ENCODE data around the gene ITGA5. TPM values are rescaled to one million over a fixed set of nuclear protein-coding genes. Genes with fewer than 3 reads are reported as not detected.

Gene ITGA5
- total RNA-seq, 1 experiment from 2014 or later, result 107 TPM

DNA sequence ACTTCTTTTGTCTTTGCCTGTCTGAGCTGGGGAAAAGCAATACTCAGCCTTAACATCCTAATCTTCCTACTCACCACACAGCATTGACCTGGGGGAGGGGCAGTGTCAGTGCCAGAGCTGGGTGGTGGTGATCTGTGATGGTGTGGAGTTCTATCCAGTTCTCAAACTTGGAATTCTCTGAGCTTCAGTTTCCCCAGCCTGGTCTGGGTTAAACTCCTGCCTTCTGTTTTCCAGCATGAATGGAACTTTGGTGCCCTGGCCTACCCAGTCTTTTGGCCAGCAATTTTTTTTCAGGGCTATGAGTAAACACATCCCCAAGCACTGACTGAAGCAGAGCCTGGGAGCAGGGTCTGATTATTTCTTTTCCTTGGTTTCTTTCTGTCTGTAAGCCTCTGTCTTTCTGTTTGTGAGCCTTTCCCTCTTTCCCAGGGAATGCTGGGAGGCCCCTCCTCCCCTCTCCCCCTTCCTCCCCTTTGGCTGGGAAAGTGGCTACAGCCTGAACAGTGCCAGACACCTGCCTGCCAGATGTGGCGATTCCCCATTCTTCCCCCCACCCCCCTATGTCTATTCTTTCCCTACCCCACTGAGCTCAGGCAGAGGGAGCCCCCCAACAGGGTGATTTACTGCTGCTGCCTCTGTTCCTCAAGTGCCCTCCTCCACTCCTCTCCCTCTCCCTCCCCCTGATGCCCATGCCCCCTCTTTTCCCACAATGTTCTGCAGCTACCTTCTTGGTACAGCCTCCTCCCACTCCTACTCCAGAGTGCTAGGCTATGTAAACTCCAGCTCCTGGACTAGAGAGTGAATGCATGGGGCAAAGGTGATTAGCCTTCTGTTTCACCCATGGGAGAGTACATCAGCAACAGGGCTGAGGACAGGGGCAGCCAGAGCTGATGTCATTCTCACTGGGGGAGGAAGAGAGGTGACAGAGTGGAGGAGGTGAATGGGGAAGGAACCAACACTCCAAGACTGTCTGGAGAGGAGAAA is 65.9 kb downstream of the ITGA5 start:
- peak; percentile 45 for DNase-seq (ENCODE audit: low read depth)

- peak; percentile 86 for DNase-seq (ENCODE audit: low read depth)
These were observed 67.0 kb downstream of the ITGA5 start for GRCh38 chr12:54352022-54352531.

- no peak for DNase-seq (ENCODE audit: low read depth)
These were observed 67.7 kb downstream of the ITGA5 start for GRCh38 chr12:54351341-54351740.

GRCh38 chr12:54350743-54351142 is 68.3 kb downstream of the ITGA5 start:
- DNase-seq (ENCODE audit: low read depth), result no peak

DNA sequence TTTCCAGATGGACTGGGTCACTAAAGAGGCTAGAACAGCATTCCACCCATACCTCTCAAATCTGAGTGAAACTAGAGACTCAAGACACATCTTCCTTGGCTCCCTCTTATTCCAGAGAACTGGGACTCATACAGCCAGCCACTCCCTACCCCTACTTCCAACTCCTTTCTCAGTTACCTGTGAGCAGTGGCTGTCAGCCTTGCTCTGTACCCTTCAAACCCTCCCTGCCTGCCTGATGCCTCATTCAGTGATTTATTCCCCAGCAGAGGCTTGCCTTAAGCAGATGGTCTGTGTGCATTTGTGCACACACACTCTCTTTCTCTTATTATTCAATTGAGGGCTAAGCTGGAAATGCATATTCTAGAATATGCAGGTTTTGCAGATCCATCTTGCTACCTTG is 69.4 kb downstream of the ITGA5 start:
- no peak for DNase-seq (ENCODE audit: low read depth)

GRCh38 chr12:54349036-54349435 is 70.0 kb downstream of the ITGA5 start:
- DNase-seq (ENCODE audit: low read depth), result no peak

Other genes starting within 250 kb of the ITGA5 start
- gene SMUG1, start 230.3 kb downstream of the ITGA5 start, total RNA-seq (2014; rRNA removed; shearing (Covaris generic)), result 67.7 and 71.6 TPM in 2 replicates
- 44.9 and 64.3 TPM in 2 replicates for gene CBX5, start 139.1 kb downstream of the ITGA5 start, total RNA-seq (2014; rRNA removed; shearing (Covaris generic))
- gene HNRNPA1, start 138.5 kb downstream of the ITGA5 start, total RNA-seq (2014; rRNA removed; shearing (Covaris generic)), result 499 and 609 TPM in 2 replicates
- gene NFE2, start 118.3 kb downstream of the ITGA5 start, total RNA-seq (2014; rRNA removed; shearing (Covaris generic)), result not detected in 2 replicates
- gene COPZ1, start 94.1 kb downstream of the ITGA5 start, total RNA-seq (2014; rRNA removed; shearing (Covaris generic)), result 116 and 151 TPM in 2 replicates
- not detected in 2 replicates for gene GPR84, start 54.8 kb downstream of the ITGA5 start, total RNA-seq (2014; rRNA removed; shearing (Covaris generic))
- 0.34 TPM in 1 of 2 replicates, not detected in the other for gene ZNF385A, start 34.5 kb downstream of the ITGA5 start, total RNA-seq (2014; rRNA removed; shearing (Covaris generic))
- gene GTSF1, start 54.3 kb upstream of the ITGA5 start, total RNA-seq (2014; rRNA removed; shearing (Covaris generic)), result not detected in 2 replicates
- gene NCKAP1L, start 78.5 kb upstream of the ITGA5 start, total RNA-seq (2014; rRNA removed; shearing (Covaris generic)), result 0.11 and 0.83 TPM in 2 replicates
- gene PDE1B, start 130.3 kb upstream of the ITGA5 start, total RNA-seq (2014; rRNA removed; shearing (Covaris generic)), result 0.23 and 1.3 TPM in 2 replicates
- gene PPP1R1A, start 169.4 kb upstream of the ITGA5 start, total RNA-seq (2014; rRNA removed; shearing (Covaris generic)), result not detected in 2 replicates
- gene LACRT, start 215.6 kb upstream of the ITGA5 start, total RNA-seq (2014; rRNA removed; shearing (Covaris generic)), result not detected in 2 replicates
- not detected in 2 replicates for gene DCD, start 229.1 kb upstream of the ITGA5 start, total RNA-seq (2014; rRNA removed; shearing (Covaris generic))

All from Daoy (cell line).